Cerebellar nuclear complex (tissue), 1 donor: Measurements from ENCODE around the gene GRAMD1A.
A peak's percentile ranks its signal among the peaks of the same experiment; 100 is the strongest.
"Not testable (repeated sequence)": the region's sequence is repeated elsewhere in the genome, so short reads cannot be mapped to it uniquely, and the experiment has no call there.

ENCODE experiments used
- DNase-seq, 2 experiments: peaks; one replicate each; lab custom pipeline; 2025; lab: John Stamatoyannopoulos, UW

The GRAMD1A gene

DNA sequence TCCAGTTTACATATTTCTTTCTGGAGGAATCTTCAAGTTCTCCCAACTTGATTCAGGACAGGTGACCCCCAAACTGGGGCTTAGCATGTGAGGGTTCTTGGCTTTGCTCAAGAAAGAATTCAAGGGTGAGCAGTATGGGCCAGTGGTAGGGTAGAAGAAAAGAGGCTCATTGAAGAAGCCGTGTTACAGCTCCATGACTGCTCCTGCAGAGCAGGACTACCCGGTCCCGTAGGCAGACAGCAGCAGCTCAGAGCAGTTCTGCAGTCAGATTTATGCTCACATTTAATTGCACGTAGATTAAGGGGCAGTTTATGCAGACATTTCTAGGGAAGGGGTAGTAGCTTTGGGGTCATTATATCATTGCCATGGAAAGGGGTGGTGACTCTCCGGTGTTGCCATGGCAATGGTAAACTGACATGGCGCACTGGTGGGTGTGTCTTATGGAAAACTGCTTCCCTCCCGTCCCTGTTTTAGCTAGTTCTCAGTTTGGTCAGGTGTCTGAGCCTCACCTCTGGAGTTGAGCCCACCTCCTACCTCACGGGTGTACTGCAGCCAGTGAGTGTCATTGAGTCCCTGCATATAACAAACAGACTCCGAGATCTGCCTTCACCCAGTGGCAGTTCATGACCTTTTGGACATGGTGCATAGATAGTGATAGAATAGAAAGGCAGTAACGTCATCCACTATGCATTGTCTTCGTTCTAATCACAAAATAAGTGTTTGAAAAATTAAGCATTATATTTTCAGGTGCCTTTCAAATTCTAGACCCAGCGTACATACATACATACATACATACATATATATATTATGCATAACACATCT is 20.1 kb upstream of the GRAMD1A start:
- DNase-seq: no peak

DNA sequence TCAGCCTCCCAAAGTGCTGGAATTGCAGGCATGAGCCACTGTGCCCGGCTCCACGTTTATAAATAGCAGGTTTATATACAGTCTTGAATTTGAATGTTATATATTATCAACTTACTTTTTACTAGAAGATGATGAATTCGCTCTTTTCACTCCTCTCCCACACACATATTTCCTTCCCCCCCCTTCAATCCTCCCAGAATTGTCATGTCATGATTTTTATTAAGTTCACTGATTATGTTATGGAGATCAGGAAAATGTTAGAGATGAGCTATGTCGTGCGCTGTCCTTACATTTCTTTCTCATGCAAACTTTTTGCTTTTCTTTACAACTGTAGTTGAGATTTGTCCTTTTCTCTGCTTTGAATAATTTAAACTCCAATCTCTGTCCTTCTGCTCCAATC is 17.8 kb upstream of the GRAMD1A start:
- no peak for DNase-seq

DNA sequence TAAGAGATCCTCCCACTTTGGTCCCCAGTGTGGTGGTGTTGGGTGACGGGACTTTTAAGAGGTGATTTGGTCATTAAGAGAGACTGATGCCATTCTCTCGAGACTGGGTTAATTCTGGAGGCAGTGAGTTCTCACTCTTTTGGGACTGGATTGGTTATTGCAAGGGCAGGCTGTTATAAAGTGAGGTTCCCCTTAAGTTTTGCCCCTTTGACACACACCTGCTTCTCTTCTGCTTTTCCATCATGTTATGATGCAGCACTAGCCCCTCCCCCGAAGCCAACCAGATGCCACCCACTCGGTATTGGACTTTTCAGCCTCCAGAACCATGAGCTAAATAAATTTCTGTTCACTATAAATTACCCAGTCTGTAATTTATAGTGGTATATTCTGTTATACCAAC is 16.3 kb upstream of the GRAMD1A start:
- no peak for DNase-seq

DNA sequence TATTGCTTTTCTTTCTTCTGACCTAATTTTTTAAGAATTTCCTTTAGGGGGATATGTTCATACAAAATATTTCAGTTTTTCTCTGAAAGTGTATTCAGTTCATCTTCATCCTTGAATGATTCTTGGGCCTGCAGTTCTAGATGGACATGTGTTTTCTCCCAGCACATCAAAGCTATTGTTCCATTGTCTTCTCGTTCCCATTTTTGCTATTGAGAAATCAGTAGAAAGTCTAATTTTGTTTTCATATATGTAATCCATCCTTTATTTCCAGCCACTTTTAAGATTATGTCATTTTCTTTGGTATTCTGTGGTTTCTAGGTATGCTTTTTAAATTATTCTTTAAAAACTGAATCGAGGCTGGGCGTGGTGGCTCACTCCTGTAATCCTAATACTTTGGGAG is 15.8 kb upstream of the GRAMD1A start:
- no peak for DNase-seq

DNA sequence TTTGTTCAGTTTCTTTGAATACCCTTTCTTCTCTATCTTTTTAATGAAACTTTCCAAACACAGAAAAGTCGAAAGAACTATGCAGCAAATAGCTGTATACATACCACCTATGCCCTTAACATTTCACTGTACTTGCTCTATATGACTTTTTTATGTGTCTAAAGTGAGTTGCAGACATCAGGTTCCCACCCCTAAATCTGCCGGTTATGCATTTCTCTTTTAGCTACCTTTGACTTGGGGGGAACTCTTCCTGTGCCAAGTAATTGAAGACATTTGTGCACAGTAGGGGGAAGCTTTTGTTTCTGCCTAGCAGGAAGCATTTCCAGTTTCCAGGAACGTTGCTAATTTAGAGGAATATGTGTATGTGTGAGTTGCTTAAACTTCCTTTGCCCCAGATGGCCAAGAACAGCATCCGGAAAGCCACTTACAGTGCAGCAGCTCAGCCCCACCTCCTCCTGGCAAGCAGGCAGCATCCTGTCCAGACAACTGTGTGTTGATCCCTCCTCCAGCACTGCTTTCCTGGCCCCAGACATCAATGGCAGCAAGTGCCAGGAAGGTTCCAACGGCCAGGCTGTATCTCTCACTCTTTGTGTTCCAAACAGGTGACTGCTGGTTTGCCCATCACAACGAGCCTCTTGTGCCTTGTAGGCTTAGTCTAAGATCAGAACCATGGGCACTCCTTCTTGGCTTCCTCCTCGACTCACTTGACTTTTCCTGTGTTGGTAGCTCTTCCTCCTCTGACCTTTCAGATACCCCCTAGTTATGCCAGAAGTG is 14.7 kb upstream of the GRAMD1A start:
- peak in 1 of 2 experiments; percentile 61 for DNase-seq

DNA sequence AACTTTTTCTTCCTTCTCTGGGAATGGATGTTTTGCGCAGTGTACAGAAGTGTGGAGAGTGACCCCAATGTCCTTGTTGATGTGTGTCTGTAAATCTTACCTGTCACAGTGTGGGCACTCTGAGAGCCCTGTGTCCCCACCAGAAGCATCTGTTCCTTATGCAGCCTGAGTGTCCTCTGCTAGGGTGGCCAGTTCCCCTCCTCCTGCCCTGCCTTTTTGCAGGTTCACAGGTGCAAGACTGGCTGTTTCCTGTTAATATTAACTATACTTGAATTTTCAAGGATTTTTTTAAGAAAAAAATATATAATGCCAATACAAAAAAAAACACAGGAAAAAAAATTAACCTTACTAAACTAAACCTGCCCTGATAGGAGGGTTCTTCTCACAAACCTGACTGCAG is 12.0 kb upstream of the GRAMD1A start:
- no peak for DNase-seq

DNA sequence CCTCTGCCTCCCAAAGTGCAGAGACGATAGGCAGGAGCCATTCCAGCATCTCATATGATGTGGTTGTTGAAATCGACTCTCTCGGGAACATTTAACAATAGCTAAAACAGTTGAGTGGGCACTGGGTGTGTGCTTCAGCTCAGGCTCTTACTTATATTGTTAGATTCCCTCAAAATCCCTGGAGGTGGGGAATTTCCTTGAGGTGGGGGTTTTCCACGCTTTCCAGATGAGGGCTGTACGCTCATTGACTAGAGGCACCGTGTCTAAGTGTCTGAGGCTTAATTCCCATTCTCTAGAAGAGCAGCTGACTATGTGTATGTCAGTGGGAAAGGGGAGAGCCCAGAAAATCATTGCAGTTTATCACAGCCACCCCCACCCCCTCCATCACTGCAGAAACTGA is 10.8 kb upstream of the GRAMD1A start:
- no peak for DNase-seq

DNA sequence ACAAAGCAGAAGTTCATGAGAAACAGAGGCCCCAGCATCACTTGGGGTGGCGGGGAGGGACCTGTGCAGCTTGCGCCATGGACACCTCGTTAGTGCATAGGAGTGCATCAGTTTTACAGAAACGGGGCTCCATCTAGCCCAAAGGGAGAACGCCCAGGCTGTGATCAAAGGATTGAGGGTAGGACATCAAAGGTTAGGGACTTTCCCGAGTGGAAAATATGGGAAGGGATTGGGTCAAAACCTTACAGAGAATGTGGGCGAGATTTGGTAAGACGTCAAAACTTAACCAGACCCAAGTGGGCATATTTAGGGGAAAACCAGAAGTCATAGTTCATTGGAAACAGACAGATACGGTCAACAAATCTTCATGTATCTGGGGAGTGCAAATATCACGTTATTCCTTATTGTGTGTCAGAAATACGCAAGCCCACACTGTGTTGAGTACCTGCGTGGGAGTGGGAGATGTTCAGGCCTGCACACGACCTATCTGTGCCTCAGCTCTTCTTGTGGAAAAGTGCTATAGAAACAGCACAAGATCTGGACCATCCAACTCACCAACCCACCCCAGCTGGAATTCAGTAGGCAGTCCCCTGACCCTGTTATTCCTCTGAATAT is 9.4 kb upstream of the GRAMD1A start:
- no peak for DNase-seq

DNA sequence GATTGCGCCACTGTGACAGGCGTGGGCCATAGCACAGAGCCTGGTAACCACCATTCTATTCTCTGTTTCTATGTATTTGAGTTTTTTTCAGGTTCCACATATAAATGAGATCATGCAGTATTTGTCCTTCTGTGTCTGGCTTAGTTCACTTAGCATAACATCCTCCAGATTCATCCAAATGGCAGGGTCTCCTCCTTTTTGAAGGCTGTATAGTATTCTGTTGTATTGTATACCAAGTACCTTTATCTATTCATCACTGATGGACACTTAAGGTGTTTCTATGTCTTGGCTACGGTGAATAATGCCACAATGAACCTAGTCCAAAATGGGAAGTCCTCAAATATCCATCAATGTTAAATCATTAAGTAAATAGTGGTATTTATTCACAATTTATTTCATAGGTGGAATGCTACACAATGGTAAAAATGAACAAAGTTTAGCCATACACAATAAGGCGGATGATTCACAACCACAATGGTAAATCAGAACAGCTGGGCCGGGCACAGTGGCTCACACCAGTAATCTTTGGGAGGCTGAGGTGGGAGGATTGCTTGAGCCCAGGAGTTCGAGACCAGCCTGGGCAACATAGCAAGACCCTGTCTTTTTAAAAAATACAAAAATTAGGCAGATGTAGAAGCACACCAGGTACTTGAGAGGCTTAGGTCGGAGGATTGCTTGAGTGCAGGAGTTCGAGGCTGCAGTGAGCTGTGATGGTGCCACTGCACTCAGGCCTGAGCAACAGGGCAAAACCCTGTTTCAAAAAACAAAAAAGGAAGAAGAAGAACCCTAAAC is 8.4 kb upstream of the GRAMD1A start:
- no peak for DNase-seq

DNA sequence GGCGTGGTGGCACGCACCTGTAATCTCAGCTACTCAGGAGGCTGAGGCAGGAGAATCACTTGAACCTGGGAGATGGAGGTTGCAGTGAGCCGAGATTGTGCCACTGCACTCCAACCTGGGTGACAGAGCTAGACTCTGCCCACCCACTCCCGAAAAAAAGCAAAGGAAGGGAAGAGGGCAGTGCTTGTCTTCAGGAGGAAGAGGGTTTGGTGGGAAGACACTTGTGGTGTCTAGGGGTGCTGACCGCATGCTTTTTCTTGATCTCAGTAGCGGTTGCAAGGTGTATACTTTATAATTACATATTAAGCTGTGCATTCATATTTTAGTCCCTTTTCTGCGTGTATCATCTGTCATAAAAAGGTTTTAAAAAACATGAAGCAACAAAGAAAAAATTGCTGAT is 7.5 kb upstream of the GRAMD1A start:
- DNase-seq: not testable (repeated sequence)

DNA sequence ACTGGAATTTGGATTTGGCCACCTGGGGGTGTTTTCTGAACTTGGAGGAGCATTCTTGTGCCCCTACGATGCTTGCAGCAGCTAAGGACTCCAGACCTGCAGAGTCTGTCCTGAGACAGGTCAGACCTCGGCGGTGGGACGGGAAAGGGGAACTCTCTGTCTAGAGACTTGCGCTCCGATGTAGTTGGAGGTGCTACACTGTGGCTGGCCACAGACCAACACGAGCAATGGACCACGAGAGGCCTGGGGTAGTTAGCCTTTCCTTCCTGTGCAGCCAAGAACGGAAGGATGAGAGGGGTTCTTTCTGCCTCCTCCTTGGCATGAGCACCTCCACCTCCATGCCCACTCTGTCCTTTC is 5.9 kb upstream of the GRAMD1A start:
- DNase-seq: no peak

DNA sequence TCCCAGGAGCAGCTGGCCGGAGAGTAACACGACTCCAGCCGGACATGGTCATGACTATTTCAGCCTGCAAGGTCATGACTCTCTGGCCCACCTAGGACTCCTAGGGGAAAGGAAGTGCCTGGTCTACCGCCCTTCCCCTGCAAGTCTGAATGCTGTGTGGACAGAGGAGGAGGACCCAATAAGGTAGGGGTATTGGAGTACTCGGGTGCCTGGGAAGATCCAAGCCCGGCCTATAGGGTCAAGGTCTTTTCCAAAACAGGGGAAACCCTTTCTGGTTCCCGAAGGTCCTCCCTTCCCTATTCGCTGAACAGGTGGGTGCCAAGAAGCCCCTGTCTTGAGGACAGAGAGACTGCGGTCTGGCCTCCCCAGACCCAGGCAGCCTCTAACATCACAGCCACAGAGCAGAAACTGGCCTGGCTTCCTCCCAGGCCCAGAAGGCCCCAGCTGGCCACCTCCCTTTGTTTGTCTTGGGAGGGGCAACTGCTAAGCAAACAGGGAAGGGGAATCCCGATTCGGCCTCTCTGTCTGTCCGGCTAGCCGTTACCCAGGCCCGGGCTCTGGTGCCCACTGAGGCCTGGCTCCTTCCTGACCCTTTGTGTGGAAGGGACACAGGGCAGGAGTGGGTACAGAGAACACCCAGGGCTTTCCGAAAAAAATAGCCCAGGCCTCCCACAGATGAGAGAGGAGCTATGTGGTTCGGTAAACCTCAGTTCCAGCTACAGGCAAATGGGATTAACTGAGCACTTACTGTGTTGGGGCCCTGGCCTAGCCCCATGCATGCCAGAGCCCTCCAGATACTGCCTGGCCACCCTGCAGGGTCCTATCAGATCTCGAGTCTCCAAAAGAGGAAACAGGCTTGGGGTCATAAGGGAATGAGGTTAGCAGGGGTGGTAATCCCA is 5.2 kb upstream of the GRAMD1A start:
- DNase-seq: no peak

DNA sequence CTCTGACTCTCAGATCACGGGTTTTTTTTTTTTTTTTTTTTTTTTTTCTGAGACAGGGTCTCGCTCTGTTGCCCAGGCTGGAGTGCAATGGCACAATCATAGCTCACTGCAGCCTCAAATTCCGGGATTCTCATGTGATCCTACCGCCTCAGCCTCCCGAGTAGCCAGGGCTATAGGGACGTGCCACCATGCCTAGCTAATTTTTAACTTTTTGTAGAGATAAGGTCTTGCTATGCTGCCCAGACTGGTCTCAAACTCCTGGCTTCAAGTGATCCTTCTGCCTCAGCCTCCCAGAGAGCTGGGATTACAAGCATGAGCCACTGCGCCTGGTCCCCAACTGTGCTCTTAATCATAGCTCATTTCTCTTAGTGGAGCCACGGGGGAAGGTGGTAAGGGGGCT is 4.6 kb upstream of the GRAMD1A start:
- no peak for DNase-seq

DNA sequence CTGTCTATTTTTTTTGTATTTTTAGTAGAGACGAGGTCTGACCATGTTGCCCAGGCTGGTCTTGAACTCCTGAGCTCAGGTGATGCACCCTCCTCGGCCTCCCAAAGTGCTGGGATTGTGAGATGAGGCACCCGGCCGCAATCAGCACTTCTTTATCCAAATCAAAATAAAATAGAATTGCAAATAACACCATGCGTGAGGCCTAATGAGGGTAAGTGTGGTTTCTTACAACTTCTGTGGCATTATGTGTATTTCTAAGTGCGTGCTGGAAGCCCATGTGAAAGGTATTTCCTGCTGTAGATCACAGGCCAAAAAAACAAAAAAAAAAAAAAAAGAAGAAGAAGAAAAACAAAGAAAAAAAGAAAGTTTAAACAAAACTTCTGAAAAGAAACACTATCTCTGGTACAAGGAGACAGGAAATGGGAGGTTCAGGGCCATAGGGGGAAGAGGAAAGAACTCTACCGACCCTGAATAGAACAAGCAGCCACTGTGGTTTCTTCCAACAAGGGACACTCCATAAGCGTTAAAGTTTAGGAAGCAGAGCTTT is 3.0 kb upstream of the GRAMD1A start:
- no peak for DNase-seq

DNA sequence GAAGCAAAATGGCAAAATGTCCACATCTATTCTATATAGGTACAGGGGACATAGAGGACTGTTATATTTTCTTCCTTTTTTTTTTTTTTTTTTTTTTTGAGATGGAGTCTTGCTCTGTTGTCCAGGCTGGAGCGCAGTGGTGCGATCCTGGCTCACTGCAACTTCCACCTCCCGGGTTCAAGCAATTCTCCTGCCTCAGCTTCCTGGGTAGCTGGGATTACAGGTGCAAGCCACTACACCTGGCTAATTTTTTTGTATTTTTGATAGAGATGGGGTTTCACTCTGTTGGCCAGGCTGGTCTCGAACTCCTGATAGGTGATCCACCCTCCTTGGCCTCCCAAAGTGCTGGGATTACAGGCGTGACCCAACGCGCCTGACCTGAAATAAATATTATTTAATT is 1.9 kb upstream of the GRAMD1A start:
- not testable (repeated sequence) for DNase-seq

DNA sequence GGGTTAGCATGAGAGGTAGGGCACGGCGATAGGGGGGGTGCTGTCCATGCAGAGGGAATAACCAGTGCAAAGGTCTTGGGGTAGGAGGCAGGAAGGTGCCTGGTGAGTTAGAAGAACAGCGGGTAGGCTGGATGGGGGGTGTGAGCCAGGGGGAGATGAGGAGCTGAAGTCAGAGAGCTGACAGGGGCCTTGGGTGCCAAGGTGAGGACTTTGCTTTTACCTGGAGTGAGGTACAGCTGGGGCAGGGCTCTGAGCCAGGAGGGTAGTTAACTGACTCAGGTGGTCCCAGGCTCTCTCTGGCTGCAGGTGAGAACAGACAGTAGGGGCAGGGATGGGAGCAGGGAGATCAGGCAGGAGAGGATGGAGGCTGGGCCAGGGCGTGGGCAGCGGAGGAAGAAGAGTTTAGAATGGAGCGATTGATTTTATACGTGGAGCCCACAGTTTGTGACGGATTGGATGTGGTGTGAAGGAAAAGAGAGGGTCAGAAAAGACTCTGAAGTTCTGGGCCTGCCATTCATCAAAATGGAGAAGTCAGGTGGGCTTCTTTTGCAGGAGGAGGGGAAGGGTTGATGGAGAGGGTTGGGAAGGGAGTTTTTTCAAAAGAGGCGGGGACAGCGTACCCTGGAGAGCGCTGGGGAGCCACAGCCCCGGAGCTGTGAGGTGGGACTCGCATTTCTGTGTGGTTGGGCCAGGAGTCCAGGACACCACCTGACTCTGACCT is 1.2 kb upstream of the GRAMD1A start:
- no peak for DNase-seq

DNA sequence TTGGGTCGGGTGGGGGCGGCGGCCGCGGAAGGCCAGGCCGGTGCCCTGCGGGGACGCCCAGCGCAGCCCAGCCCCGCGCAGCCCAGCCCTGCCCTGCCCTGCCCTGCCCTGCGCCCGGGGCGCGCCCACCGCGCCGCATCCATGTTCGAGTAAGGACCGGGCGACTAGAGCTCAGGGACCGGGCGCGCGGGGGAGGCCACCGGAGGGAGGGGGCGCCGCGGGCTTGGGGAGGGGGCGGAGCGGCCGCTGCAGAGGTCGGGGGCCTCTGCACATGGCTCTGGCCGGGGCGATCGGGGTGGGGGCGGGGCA is 169 bp downstream of the GRAMD1A start:
- no peak for DNase-seq

DNA sequence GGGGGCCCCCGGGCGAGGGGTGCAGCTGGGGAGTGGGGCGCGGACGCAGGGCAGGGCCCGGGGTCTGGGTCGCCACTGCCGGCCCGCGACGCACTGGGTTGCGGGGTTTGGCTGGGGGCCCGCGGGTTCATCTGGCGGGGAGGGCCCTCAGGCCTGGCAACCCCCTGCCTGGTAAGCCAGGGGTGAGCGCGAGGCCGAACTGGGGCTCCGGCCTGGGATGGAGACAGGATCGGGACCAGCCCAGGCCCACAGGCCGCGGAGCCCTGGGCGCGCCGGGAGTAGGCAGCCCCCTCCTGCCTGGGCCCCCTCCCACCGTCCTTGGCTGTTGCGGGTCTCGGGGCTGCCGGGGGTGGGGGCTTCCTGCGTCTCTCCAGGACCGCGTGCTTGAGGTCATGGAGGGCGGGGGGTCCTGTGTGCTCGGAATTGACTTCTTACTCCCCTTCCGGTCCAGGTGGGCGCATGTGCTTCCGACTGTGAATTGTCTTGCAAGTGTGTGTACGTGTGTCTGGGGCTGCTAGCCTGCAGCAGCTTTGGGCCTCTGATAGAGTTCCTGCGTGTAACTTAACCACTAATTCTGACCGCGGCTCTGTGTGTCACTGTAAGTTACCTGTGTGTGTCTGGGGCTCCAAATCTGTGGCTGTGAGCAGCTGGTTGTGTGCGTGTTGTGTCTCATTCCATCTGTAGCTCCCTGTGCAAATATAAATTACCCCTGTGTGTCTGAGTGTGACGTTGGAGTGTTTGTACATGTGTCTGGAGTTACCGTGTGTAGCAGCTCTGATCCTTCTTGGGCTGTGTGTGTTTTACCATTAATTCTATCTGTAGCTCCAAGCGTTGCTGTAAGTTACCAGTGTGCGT is 751 bp downstream of the GRAMD1A start:
- DNase-seq: no peak

DNA sequence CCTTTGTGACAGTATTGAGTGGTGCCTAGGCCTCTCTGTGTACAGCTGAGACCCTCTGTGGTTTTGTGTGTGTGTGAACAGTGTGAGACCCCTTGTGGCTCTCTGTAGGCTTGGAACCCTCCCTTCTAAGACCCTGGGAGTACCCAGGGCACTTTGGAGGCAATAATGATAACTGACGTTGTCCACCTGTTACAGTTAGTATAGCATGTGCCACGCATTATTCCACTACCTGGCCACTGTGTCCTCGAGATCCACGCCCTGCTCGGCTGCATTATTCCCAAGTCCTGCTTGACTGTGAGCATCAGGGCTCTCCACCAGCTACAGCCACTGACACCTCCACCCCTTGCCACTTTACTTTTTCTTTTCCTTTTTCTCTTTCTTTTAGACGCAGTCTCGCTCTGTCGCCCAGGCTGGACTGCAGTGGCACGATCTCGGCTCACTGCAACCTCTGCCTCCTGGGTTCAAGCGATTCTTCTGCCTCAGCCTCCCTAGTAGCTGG is 2.0 kb downstream of the GRAMD1A start:
- no peak for DNase-seq
